ENCODE results near the gene PARK7.

Gene PARK7

GRCh38 chr1:8025061-8025670 lies 63.7 kb downstream of the PARK7 start:
- DNase-seq: no peak

- no peak for DNase-seq
Measured at GRCh38 chr1:8025671-8026144, 64.2 kb downstream of the PARK7 start.

- peak; percentile 94 for DNase-seq
Measured at GRCh38 chr1:8026153-8026975, 64.9 kb downstream of the PARK7 start, which contains the start of gene ERRFI1. Gene ERRFI1 (minus strand): TSS chr1:8026309. CDS start chr1:8015619, 10,690 bp downstream.

GRCh38 chr1:8026976-8027747 lies 65.7 kb downstream of the PARK7 start:
- no peak for DNase-seq

GRCh38 chr1:8027748-8028570 lies 66.4 kb downstream of the PARK7 start:
- DNase-seq: no peak

GRCh38 chr1:8028571-8028910 lies 67.0 kb downstream of the PARK7 start:
- DNase-seq: no peak

- peak; percentile 72 for DNase-seq
Measured at GRCh38 chr1:8031176-8031785, 69.8 kb downstream of the PARK7 start.

- no peak for DNase-seq
Measured at GRCh38 chr1:8032366-8032910, 70.9 kb downstream of the PARK7 start.

- no peak for DNase-seq
Measured at GRCh38 chr1:8033322-8033721, 71.8 kb downstream of the PARK7 start.

Data from suppressor macrophage treated with lipopolysaccharide for 4 hours (primary cell).